ENCODE data around the gene SPATA32.
"Not testable (repeated sequence)": the region's sequence is repeated elsewhere in the genome, so short reads cannot be mapped to it uniquely, and the experiment has no call there.

SPATA32 gene

GRCh38 chr17:45270828-45271418 lies 9.0 kb upstream of the SPATA32 start:
- DNase-seq: no peak

- no peak for DNase-seq
These were observed 8.0 kb upstream of the SPATA32 start for GRCh38 chr17:45269912-45270311.

- DNase-seq: no peak
These were observed 5.7 kb upstream of the SPATA32 start for GRCh38 chr17:45267436-45268055.

- no peak for DNase-seq
These were observed 4.6 kb upstream of the SPATA32 start for GRCh38 chr17:45266372-45266926.

DNA sequence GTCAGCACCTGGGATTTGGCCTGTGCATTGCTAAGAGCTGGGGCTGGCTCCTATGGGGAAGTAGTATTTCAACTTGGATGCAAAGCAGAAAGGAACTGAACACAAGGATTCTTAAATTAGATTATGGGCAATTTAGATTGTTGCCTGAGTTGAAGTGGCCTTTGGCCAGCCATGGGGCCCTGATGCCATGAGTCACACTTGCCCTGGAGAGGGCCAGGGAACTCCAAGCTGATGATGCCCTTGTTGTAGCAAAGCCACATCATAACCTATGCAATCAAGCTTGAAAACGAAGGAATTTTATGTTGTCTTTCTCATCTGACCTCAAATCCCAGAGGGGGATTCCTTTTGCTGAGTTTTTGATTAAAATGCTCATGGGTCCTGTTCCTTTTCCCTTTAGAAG lies 3.9 kb upstream of the SPATA32 start:
- DNase-seq: no peak

- no peak for DNase-seq
These were observed 3.1 kb upstream of the SPATA32 start for GRCh38 chr17:45264988-45265387.

- DNase-seq: no peak
These were observed 2.5 kb upstream of the SPATA32 start for GRCh38 chr17:45264430-45264829.

DNA sequence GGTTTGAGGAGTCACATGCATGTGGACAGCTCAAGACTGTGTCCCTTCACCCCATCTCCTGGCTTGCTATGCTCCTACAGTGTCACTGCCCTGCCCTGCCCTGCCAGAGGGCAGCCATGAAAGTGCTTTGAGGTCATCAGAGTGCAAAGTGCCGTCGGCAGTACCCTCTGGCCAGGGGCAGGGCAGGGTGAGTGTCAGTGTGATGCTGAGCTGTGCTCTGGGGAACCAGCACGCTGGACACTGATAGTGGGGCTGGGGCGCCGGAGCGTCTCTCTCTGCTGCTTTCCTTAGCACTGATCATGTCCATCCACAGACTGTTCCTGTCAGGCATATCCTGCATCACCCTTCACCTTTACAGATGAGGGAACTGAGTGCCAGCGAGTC lies 1.6 kb upstream of the SPATA32 start:
- no peak for DNase-seq

DNA sequence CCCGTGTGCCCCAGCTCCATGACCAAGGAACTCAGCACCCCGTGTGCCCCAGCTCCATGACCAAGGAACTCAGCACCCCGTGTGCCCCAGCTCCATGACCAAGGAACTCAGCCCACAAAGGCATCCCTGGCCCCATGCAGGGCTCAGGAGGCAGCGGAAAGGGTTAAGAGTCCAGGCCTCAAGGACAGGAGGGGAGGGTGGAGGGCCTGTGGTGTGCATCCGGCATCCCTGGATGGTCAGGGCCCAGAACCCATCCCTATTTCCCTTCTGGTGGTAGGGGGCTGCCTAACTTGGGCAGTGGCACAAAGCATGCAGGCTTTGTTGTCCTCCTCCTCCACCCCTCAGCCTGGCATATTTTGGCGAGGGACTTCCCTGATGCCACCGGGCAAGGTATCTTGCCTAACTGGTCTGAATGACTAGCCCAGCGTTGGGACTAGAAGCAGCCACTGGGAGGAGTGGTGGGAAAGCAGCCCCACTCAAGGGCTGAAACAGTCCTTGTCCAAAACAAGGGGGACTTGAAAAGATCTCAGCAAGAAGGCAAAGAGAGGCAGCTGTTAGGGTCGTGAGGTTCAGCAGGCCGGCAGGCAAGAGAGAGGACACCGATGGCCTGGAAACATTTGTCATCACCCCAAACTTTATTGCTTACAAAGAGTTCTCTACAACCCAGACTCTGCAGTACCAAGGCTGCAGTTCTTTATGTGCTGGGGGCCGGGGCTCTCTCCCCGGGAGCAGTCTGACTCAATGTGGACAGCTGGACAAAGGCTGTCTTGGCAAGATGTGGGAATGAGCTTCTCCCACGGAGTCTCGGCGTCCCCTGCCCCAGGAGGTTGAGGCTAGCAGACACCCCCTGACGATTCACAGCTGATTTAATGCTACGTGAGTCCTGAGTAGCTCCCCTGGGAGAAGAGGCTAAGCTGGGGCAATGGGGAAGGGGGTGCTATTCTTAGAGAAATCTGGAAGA lies 902 bp upstream of the SPATA32 start:
- DNase-seq: no peak

DNA sequence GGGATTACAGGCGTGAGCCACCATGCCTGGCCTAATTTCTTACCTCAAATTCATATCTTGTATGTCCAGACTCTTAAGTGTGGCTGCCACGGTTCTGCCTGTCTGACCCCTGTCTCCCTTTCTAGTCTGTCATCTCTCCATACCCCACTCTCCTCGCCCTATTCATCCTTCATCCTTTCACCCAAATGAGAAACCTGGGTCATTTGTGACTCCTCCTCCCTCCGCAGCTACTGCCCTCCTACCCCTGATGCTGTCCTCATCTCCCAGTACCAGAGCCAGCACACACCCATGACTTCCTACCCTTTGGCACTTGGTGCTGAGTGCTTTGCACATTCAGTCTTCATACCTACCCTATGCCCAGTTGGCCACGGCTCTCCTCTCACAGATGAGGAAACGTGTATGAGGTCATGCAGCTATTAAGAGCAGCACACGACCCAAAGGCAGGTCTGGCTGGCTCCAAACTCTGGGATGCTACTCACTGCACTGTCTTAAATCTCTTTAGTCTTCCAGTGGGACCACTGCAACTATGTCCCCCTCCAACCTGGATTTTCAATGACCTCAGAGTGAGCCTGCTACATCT lies 1.6 kb downstream of the SPATA32 start:
- DNase-seq: no peak

- DNase-seq: no peak
These were observed 2.9 kb downstream of the SPATA32 start for GRCh38 chr17:45258981-45259380.

DNA sequence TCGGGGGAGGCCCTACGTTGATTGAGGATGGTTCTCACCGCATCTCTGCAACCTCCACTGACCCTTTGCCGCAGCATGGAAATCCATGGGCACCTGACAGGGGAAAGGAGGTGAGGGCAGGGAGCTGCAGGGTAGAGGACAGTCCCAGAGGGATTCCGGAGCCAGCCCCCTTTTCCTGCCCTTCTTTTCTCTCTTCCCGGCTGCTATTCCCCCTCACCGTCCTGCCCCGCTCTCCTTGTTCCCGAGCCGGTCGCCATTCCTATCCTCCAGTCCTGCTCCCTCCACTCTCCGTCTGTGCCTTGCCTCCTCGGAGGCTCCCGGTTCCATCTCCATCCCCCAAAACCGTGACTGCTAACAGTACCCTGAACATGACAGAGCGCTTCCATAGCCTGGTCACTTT lies 4.8 kb downstream of the SPATA32 start:
- DNase-seq: no peak

DNA sequence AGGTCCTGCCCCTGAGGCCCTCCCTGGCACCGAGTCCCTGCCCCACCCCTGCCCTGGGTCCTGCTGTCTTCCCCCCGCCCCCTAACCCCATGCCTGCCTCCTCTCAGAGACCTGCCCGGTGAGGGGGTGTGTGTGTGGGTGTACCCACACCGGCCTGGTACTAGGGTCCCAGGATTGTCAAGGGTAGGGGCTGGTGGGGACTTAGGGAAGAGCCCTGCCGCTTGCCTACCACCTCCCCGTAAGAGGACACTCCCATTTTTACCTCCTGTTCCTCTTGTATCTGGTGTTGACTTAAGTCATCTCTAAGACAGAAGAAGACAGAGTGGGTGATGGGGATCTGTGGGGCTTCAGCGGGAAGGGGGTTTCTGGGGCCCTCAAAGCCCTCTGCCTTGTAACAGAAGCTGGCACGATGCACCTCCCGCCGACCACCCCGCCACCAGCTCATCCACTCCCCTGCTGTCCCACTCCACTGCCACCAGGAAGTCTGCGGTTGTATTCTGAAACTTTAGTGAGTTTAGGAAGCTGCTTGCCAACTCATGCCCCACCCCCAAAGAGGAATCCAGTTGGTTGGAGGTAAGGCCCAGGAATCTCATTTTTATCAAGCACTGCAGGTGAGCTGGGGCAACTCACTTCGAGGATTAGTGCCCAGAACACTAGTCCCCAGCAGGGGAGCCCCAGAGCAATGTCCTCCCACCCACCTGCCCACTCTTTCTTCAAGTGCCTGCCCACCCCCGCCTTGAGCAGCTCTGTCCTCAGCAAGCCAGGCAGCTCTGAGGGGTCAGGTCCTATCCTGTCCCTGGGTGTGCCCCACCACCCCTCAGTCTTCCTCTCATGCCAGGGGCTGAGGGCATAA lies 5.6 kb downstream of the SPATA32 start:
- DNase-seq: no peak

DNA sequence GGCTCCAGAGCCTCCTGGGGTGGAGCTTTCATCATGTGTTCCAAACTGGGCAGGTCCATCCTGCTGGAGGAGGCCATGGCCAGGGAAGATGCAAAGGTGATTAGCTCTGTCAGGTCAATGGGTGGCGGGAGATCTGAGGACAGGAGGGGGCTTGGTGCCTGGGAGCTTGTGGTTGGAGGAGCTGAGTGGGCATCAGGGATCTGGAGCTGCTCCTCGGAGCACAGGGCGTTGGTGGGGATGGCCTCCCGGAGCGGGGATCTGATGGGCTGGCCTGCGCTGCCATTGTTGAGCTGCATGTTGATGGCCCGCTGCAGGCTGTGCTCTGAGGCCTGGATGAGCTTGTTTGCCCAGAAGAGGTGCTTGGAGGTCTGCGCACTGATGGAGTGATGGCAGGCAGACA lies 6.5 kb downstream of the SPATA32 start:
- DNase-seq: no peak

- DNase-seq: no peak
These were observed 8.0 kb downstream of the SPATA32 start for GRCh38 chr17:45253879-45254278.

DNA sequence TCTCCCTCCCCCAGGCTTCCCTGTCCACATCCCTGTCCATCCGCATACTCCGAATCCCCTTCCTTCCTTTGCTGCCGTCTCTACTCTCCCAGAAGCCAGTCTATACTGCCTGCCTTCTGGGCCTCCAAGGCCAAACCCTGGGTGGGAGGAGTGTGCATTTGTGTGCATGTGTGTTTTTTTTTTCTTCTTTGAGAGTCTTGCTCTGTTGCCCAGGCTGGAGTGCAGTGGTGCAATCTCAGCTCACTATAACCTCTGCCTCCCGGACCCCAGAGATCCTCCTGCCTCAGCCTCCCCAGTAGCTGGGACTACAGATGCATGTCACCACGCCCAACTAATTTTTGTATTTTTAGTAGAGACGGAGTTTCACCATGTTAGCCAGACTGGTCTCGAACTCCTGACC lies 8.7 kb downstream of the SPATA32 start:
- not testable (repeated sequence) for DNase-seq

GRCh38 chr17:45251931-45252330 lies 10.0 kb downstream of the SPATA32 start:
- DNase-seq: no peak

- no peak for DNase-seq
These were observed 13.5 kb downstream of the SPATA32 start for GRCh38 chr17:45248132-45248957.

DNA sequence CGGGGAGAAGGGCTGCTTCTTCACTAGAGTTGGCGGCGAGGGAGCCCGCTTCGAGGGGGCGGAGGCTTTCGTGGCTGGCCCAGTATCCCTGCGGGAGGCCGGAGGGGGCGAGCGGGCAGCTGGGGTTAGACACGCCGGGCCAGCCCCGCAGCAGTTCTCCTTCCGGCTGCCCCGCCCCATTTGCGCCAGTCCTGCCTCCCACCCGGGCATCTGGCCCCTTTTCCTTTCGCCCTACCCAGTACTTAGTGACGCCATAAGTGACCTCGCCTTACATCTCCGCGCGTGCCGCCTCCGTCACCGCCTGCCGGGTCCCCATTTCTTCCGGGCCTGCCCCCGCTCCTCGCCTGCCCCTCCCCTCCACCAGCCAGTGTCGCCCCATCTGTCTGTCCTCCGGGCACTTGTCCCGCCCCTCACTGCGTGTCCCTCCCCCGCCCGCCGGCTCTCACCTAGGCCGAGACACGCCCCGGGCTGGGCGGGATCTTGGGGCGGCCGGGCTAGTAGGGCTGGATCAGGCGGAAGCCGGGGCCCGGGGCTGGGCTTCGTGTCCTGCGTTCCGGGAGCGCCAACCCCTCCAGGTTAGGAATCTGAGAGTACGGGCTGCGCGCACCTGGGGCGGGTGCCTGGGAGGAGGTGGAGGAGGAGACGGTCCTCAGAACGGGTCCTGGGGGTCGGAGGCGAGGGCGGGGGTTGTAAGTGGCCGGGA lies 14.3 kb downstream of the SPATA32 start:
- DNase-seq: peak; percentile 98

GRCh38 chr17:45246861-45247428 lies 14.9 kb downstream of the SPATA32 start:
- DNase-seq: peak; percentile 43
